ENCODE results near the gene KRT84. TPM values are rescaled to one million over a fixed set of nuclear protein-coding genes. Genes with fewer than 3 reads are reported as not detected.

Gene KRT84
- total and polyA plus RNA-seq, 2 of the 4 experiments (the other 2 are of a cell fraction), result not detected

DNA sequence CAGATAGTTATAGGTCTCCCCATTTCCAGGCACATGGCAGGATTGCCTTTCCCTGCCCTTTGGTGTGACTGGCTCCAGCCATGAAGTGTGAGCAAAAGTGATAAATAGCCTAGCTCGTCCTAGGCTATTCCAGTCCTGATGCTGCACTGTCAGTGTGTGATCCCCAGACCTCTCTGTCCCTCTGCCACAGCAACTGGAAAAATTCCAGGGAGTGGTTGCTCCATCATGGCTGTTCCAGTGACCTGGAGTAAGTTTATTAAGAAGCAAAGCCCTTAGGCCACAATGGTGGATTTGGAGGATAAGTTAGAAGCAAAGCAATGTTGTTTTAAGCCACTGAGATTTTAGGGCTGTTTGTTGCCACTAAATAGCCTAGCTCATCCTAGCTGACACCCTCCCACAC lies 54.4 kb downstream of the KRT84 start:
- no peak overlapping the region for H2AK5ac ChIP-seq (ENCODE audit: low read depth, low read length)
- peaks cover 42% of the 10 kb centered on the region for H3K27me3 ChIP-seq (ENCODE audit: control insufficient read depth, insufficient read depth, low read length)
- TF ChIP-seq RAD21 (IDR thresholded peaks at IDR 0.05; ENCODE audit: low read length), result no peak
- TF ChIP-seq CEBPB (IDR thresholded peaks at IDR 0.05; ENCODE audit: low read depth, low read length), result no peak
- TF ChIP-seq RCOR1 (IDR thresholded peaks at IDR 0.05; ENCODE audit: insufficient replicate concordance, low read length), result no peak
- TF ChIP-seq MXI1 (IDR thresholded peaks at IDR 0.05; ENCODE audit: borderline replicate concordance, low read depth, low read length), result no peak
- TF ChIP-seq POLR2A (IDR thresholded peaks at IDR 0.05; ENCODE audit: low read depth, low read length), result no peak
- TF ChIP-seq, protein P1, sequence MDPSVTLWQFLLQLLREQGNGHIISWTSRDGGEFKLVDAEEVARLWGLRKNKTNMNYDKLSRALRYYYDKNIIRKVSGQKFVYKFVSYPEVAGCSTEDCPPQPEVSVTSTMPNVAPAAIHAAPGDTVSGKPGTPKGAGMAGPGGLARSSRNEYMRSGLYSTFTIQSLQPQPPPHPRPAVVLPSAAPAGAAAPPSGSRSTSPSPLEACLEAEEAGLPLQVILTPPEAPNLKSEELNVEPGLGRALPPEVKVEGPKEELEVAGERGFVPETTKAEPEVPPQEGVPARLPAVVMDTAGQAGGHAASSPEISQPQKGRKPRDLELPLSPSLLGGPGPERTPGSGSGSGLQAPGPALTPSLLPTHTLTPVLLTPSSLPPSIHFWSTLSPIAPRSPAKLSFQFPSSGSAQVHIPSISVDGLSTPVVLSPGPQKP (IDR thresholded peaks at IDR 0.05; ENCODE audit: borderline replicate concordance, low read depth, low read length), result no peak
- TF ChIP-seq FOS (IDR thresholded peaks at IDR 0.05; ENCODE audit: low read depth, low read length), result no peak
- no peak for TF ChIP-seq MAZ (IDR thresholded peaks at IDR 0.05; ENCODE audit: borderline replicate concordance, low read depth, low read length)
- TF ChIP-seq, protein P2, sequence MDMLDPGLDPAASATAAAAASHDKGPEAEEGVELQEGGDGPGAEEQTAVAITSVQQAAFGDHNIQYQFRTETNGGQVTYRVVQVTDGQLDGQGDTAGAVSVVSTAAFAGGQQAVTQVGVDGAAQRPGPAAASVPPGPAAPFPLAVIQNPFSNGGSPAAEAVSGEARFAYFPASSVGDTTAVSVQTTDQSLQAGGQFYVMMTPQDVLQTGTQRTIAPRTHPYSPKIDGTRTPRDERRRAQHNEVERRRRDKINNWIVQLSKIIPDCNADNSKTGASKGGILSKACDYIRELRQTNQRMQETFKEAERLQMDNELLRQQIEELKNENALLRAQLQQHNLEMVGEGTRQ (IDR thresholded peaks at IDR 0.05; ENCODE audit: low read depth, low read length), result no peak
- TF ChIP-seq SMC3 (IDR thresholded peaks at IDR 0.05; ENCODE audit: low read depth, low read length), result no peak
- no peak for TF ChIP-seq RFX5 (IDR thresholded peaks at IDR 0.05; ENCODE audit: low read depth, low read length)
- TF ChIP-seq CHD1 (IDR thresholded peaks at IDR 0.05; ENCODE audit: low read depth, low read length), result no peak
- TF ChIP-seq MAFK (IDR thresholded peaks at IDR 0.05; ENCODE audit: low read depth, low read length), result no peak
- H3K4me2 ChIP-seq (ENCODE audit: low read depth, low read length), result no peak overlapping the region
- DNase-seq (no peak), ATAC-seq (ENCODE audit: low read depth) (no peak)
- H2BK5ac ChIP-seq (ENCODE audit: low read depth, low read length, poor library complexity, severe bottlenecking), result no peak overlapping the region
- intact Hi-C loops (cut with micrococcal nuclease), result no loop called here
- H3K4ac ChIP-seq (ENCODE audit: low read depth, low read length), result no peak overlapping the region
- no peak overlapping the region for H4K5ac ChIP-seq (ENCODE audit: low read depth, low read length)
- H4K91ac ChIP-seq (ENCODE audit: insufficient read depth, low read depth, low read length), result no peak overlapping the region
- H3K79me1 ChIP-seq (ENCODE audit: low read depth in 1 of 2, low read length in 2 of 2), result no peaks in the 10 kb centered on the region
- H2AFZ ChIP-seq (replicated peaks; ENCODE audit: low read length, poor library complexity), result no peak overlapping the region
- H3K9me1 ChIP-seq (ENCODE audit: insufficient read depth, low read length), result no peaks in the 10 kb centered on the region
- no peak overlapping the region for H3K56ac ChIP-seq (ENCODE audit: extremely low read depth, insufficient read depth, low read length)
- WGBS, 2 experiments (ENCODE audit: extremely low coverage in 2 of 2, insufficient read length in 1 of 2), result no CpG with 5 or more reads among the region's 1 CpG
- no peak overlapping the region for H3K18ac ChIP-seq (ENCODE audit: low read depth, low read length)
- ChIA-PET CTCF (interaction anchor here (1.3 kb wide), 1 partner anchor 175 kb away, joined by 3 read pairs; no protein-coding TSS in a partner anchor), POLR2A (ENCODE audit: unreplicated experiment) (no interaction called here)
- H3K4me1 ChIP-seq (ENCODE audit: control insufficient read depth, insufficient read depth, low read length), result no peaks in the 10 kb centered on the region
- no peak overlapping the region for H2AK9ac ChIP-seq (replicated peaks; ENCODE audit: low read depth, low read length, poor library complexity)
- H3K9ac ChIP-seq (ENCODE audit: low read depth, low read length), result no peak overlapping the region
- no peak overlapping the region for H2BK15ac ChIP-seq (ENCODE audit: low read depth, low read length)
- no peak overlapping the region for H3K4me3 ChIP-seq (ENCODE audit: insufficient read depth, low read depth, low read length)
- H2BK120ac ChIP-seq (ENCODE audit: low read depth, low read length), result no peak overlapping the region
- peaks cover 3% of the 10 kb centered on the region; the same call in 1 of the 2 replicates for H3K9me3 ChIP-seq (ENCODE audit: control insufficient read depth, insufficient read depth, low read length)
- no peak overlapping the region for H3K23ac ChIP-seq (ENCODE audit: low read depth, low read length)
- H4K20me1 ChIP-seq (ENCODE audit: insufficient read depth, low read length), result no peaks in the 10 kb centered on the region
- no peak overlapping the region for H2BK20ac ChIP-seq (ENCODE audit: low read depth, low read length)
- no TSS peak for BruUV-seq (replicated peaks)
- no peaks in the 10 kb centered on the region for H3K36me3 ChIP-seq (ENCODE audit: control insufficient read depth, insufficient read depth, low read length)
- in situ Hi-C loops (cut with MboI; ENCODE audit: low sequenced_read_pairs), result no loop called here
- dilution Hi-C loops (cut with HindIII; ENCODE audit: low sequenced_read_pairs, unreplicated experiment), result no loop called here
- no peak overlapping the region for H3K14ac ChIP-seq (replicated peaks; ENCODE audit: low read depth, low read length)
- no peak overlapping the region for H4K8ac ChIP-seq (ENCODE audit: low read depth in 2 of 2, low read length in 2 of 2)
- H3K27ac ChIP-seq (ENCODE audit: insufficient read depth, low read length), result no peak overlapping the region
